ENCODE data around the gene DYNC2H1.

The DYNC2H1 gene

GRCh38 chr11:103483996-103484395, 374.8 kb downstream of the DYNC2H1 start:
- DNase-seq = no peak

GRCh38 chr11:103484545-103484944, 375.3 kb downstream of the DYNC2H1 start:
- DNase-seq = no peak

- DNase-seq = no peak
These were observed 377.4 kb downstream of the DYNC2H1 start for GRCh38 chr11:103486604-103487003.

GRCh38 chr11:103487113-103487512, 377.9 kb downstream of the DYNC2H1 start:
- DNase-seq = no peak

- no peak for DNase-seq
These were observed 378.8 kb downstream of the DYNC2H1 start for GRCh38 chr11:103488031-103488461.

GRCh38 chr11:103488579-103488978, 379.4 kb downstream of the DYNC2H1 start:
- no peak for DNase-seq

GRCh38 chr11:103491777-103492176, 382.6 kb downstream of the DYNC2H1 start:
- DNase-seq = no peak

- DNase-seq = no peak
These were observed 385.3 kb downstream of the DYNC2H1 start for GRCh38 chr11:103494491-103494890.

- DNase-seq = no peak
These were observed 388.0 kb downstream of the DYNC2H1 start for GRCh38 chr11:103497268-103497667.

- no peak for DNase-seq
These were observed 390.6 kb downstream of the DYNC2H1 start for GRCh38 chr11:103499710-103500340.

- no peak for DNase-seq
These were observed 406.1 kb downstream of the DYNC2H1 start for GRCh38 chr11:103515283-103515682.

- DNase-seq = no peak
These were observed 411.6 kb downstream of the DYNC2H1 start for GRCh38 chr11:103520792-103521191.

GRCh38 chr11:103525069-103525468, 415.8 kb downstream of the DYNC2H1 start:
- no peak for DNase-seq

- no peak for DNase-seq
These were observed 418.8 kb downstream of the DYNC2H1 start for GRCh38 chr11:103528046-103528445.

GRCh38 chr11:103528596-103528995, 419.4 kb downstream of the DYNC2H1 start:
- no peak for DNase-seq

GRCh38 chr11:103529181-103529684, 420.0 kb downstream of the DYNC2H1 start:
- no peak for DNase-seq
